ENCODE results near the gene SELL.
"Not testable (repeated sequence)": the region's sequence is repeated elsewhere in the genome, so short reads cannot be mapped to it uniquely, and the experiment has no call there.

SELL gene

GRCh38 chr1:169667227-169667639 lies 44.2 kb downstream of the SELL start:
- not testable (repeated sequence) for H3K9me3 Mint-ChIP-seq; H3K27me3 Mint-ChIP-seq (ENCODE audit: low read depth); H3K4me1 Mint-ChIP-seq; H3K4me3 Mint-ChIP-seq; H3K27ac Mint-ChIP-seq; H3K36me3 Mint-ChIP-seq (ENCODE audit: low read depth)

GRCh38 chr1:169662680-169663079 lies 48.7 kb downstream of the SELL start:
- H3K4me1 Mint-ChIP-seq; H3K4me3 Mint-ChIP-seq; H3K36me3 Mint-ChIP-seq (ENCODE audit: low read depth); H3K27ac Mint-ChIP-seq; H3K9me3 Mint-ChIP-seq; H3K27me3 Mint-ChIP-seq (ENCODE audit: low read depth): not testable (repeated sequence)

- not testable (repeated sequence) for H3K9me3 Mint-ChIP-seq; H3K4me3 Mint-ChIP-seq; H3K27me3 Mint-ChIP-seq (ENCODE audit: low read depth); H3K4me1 Mint-ChIP-seq; H3K36me3 Mint-ChIP-seq (ENCODE audit: low read depth); H3K27ac Mint-ChIP-seq
These were observed 50.4 kb downstream of the SELL start for GRCh38 chr1:169661066-169661465.

GRCh38 chr1:169658777-169659176 lies 52.6 kb downstream of the SELL start:
- not testable (repeated sequence) for H3K36me3 Mint-ChIP-seq (ENCODE audit: low read depth); H3K4me1 Mint-ChIP-seq; H3K4me3 Mint-ChIP-seq; H3K27ac Mint-ChIP-seq; H3K9me3 Mint-ChIP-seq; H3K27me3 Mint-ChIP-seq (ENCODE audit: low read depth)

- Mint-ChIP-seq H3K4me1 (no peaks in the 10 kb centered on the region), H3K9me3 (no peaks in the 10 kb centered on the region), H3K27me3 (ENCODE audit: low read depth) (peaks cover 11% of the 10 kb centered on the region), H3K4me3 (no peak overlapping the region), H3K36me3 (ENCODE audit: low read depth) (no peaks in the 10 kb centered on the region), H3K27ac (no peak overlapping the region)
- TF ChIP-seq CTCF (IDR thresholded peaks at IDR 0.05; ENCODE audit: unreplicated experiment in 3 of 3) = no peak
These were observed 57.5 kb downstream of the SELL start for GRCh38 chr1:169653873-169654272.

- Mint-ChIP-seq H3K27me3 (ENCODE audit: low read depth) (peaks cover 6% of the 10 kb centered on the region), H3K4me3 (no peak overlapping the region), H3K4me1 (no peaks in the 10 kb centered on the region), H3K27ac (no peak overlapping the region), H3K36me3 (ENCODE audit: low read depth) (no peaks in the 10 kb centered on the region), H3K9me3 (no peaks in the 10 kb centered on the region)
- TF ChIP-seq CTCF (IDR thresholded peaks at IDR 0.05; ENCODE audit: unreplicated experiment in 3 of 3) = no peak
These were observed 60.4 kb downstream of the SELL start for GRCh38 chr1:169651035-169651434.

GRCh38 chr1:169650551-169650950 lies 60.9 kb downstream of the SELL start:
- Mint-ChIP-seq H3K4me3 (no peak overlapping the region), H3K36me3 (ENCODE audit: low read depth) (no peaks in the 10 kb centered on the region), H3K27ac (no peak overlapping the region), H3K9me3 (no peaks in the 10 kb centered on the region), H3K4me1 (no peaks in the 10 kb centered on the region), H3K27me3 (ENCODE audit: low read depth) (peaks cover 6% of the 10 kb centered on the region)
- no peak for TF ChIP-seq CTCF (IDR thresholded peaks at IDR 0.05; ENCODE audit: unreplicated experiment in 3 of 3)

- H3K36me3 Mint-ChIP-seq (ENCODE audit: low read depth) = no peaks in the 10 kb centered on the region
- H3K27me3 Mint-ChIP-seq (ENCODE audit: low read depth) = peaks cover 6% of the 10 kb centered on the region
- no peaks in the 10 kb centered on the region for H3K4me1 Mint-ChIP-seq
- no peak for TF ChIP-seq CTCF (IDR thresholded peaks at IDR 0.05; ENCODE audit: unreplicated experiment in 3 of 3)
- no peaks in the 10 kb centered on the region for H3K9me3 Mint-ChIP-seq
- H3K27ac Mint-ChIP-seq = no peak overlapping the region
- no peak overlapping the region for H3K4me3 Mint-ChIP-seq
These were observed 62.7 kb downstream of the SELL start for GRCh38 chr1:169648709-169649108.

All from nephron (organoid).